HG02642 (cell line): ENCODE results near the gene RAG2.

ENCODE experiments used
- ATAC-seq: cut with Tn5 transposase; IDR thresholded peaks from one replicate; pipeline ENCODE4 v1.9.1; 2021; ENCODE audit warnings: mild to moderate bottlenecking; ENCODE audit not compliant: unreplicated experiment, poor library complexity

RAG2 gene

GRCh38 chr11:36598051-36598450 is at the start of gene RAG2:
RAG2 (minus strand) TSS chr11:36598236; CDS start chr11:36594168, 4,068 bp downstream.
- ATAC-seq: no peak

GRCh38 chr11:36638556-36638955 is 40.5 kb upstream of the RAG2 start:
- ATAC-seq: no peak

- ATAC-seq: no peak
Measured at GRCh38 chr11:36635066-36635862, 37.2 kb upstream of the RAG2 start.

- ATAC-seq: no peak
Measured at GRCh38 chr11:36631774-36632173, 33.7 kb upstream of the RAG2 start.

GRCh38 chr11:36628765-36629244 is 30.8 kb upstream of the RAG2 start:
- ATAC-seq: no peak

- no peak for ATAC-seq
Measured at GRCh38 chr11:36628141-36628540, 30.1 kb upstream of the RAG2 start.

- no peak for ATAC-seq
Measured at GRCh38 chr11:36627471-36627870, 29.4 kb upstream of the RAG2 start.

GRCh38 chr11:36627006-36627405 is 29.0 kb upstream of the RAG2 start:
- ATAC-seq: no peak

GRCh38 chr11:36623494-36623893 is 25.5 kb upstream of the RAG2 start:
- ATAC-seq: no peak

GRCh38 chr11:36622431-36623136 is 24.5 kb upstream of the RAG2 start:
- ATAC-seq: peak; percentile 67

GRCh38 chr11:36620246-36620645 is 22.2 kb upstream of the RAG2 start:
- no peak for ATAC-seq

- ATAC-seq: no peak
Measured at GRCh38 chr11:36619502-36619901, 21.5 kb upstream of the RAG2 start.

GRCh38 chr11:36618363-36619047 is 20.5 kb upstream of the RAG2 start:
- no peak for ATAC-seq

GRCh38 chr11:36617543-36618362 is 19.7 kb upstream of the RAG2 start:
- no peak for ATAC-seq

- ATAC-seq: no peak
Measured at GRCh38 chr11:36615826-36616225, 17.8 kb upstream of the RAG2 start.

- no peak for ATAC-seq
Measured at GRCh38 chr11:36609383-36609782, 11.3 kb upstream of the RAG2 start.

- no peak for ATAC-seq
Measured at GRCh38 chr11:36608491-36609199, 10.6 kb upstream of the RAG2 start.

- ATAC-seq: peak; percentile 64
Measured at GRCh38 chr11:36605221-36606216, 7.5 kb upstream of the RAG2 start.
